ENCODE measurements around the gene SHANK3.

GRCh38 chr22:50714631-50715179 is 42.1 kb downstream of the SHANK3 start:
- TF ChIP-seq CTCF (conservative IDR thresholded peaks at IDR 0.05) (no peak), ZFX (IDR thresholded peaks at IDR 0.05) (no peak)
